ENCODE results near the gene GAP43.

GAP43 gene

DNA sequence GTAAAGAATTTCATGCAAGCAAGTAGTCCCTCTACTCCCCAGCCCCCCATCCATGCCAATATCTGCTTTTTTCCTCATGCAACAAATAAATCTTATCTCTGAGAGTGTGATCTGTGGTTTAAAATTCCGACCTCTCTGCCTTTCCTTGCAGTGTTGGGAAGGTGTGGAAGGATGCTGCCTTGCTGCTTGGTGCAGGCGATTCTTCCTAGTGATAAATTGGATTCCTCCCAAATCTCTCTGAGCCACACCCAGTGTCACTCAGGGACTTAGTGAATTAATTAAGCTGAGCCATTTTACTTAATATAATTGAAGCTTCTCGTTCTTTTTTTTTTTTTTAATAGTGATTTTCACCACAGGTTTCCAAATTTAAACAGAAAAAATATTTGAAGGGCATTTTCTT is 3.4 kb downstream of the GAP43 start:
- DNase-seq (ENCODE audit: extremely low spot score, insufficient read length, low read depth) (no peak), FAIRE-seq (no peak)

DNA sequence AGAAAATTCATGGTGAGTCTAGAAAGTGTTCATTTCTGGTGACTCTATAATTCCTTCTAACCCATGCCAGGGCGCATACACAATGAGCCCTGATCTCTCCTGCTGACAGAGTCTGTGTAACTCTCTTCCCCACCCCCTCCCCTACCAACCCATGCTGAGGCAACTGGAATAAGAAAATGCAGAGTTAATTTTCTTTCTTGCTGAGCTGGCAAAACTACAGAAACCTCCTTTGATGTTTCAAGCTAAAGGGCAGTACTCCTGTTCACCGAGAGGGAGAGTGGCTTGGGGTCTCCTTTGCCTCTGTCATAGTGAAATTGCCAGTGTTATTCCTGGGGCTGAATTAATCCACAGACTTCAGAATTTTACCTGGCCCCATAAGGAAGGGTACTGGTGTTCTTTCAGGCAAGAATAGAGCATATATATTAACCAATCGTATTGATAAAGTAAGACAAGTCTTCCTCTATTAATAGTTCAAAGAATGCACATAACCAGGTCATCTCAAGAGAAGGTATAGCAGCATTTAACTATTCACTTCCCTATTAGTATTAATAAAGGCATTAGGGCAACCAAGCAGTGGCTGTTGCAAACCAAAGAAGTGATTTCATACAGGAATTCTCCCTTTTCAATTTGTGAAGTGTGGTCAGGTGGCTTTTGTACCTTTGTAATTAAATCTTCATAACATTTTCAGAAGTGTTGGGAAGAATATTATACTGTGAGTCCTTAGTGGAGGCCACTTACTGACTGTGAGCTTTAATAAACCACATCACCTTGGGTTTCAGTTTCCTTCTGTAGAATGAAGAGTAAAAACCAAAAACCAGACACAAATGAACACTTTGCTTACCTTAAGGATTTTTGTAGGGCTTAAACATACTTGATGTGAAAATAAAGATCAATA is 4.1 kb downstream of the GAP43 start:
- peak; percentile 62 for FAIRE-seq
- peak; percentile 2 for DNase-seq (ENCODE audit: extremely low spot score, insufficient read length, low read depth)

DNA sequence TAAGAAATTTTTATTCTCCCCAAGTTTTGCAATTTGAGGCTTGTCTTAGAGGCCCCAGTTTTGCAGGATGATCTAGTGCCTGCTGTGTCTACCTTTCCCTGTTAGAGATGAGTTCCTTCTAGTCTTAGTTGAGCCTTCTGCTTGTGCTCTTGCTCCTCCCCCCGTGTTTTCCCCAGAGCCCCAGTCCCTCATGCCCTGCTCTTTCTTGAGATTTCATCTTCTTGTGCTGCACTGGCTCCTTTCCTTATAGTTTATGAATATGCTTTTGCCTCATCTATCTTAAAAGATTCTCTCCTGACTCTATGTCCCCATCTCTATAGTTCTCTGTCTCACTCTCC is 4.7 kb downstream of the GAP43 start:
- FAIRE-seq: no peak
- no peak for DNase-seq (ENCODE audit: extremely low spot score, insufficient read length, low read depth)

DNA sequence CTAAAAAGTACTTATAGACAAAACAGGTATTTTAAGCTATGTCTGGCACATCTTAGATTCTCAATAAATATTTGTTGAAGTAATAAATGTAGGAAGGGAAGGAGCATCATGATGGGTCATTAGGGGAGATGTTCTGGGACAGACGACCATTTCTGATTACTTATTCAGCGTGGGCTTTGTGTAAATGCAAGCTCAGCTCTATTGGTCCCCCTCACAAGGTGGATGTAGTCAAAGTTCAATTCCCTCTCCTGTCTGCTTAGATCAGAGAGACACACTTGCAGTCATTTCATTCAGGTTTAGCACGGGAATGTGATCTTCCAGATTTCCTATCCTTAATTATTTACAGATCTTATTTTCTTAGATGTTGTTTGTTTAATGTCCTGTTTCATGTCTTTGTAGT is 7.5 kb downstream of the GAP43 start:
- no peak for DNase-seq (ENCODE audit: extremely low spot score, insufficient read length, low read depth)

DNA sequence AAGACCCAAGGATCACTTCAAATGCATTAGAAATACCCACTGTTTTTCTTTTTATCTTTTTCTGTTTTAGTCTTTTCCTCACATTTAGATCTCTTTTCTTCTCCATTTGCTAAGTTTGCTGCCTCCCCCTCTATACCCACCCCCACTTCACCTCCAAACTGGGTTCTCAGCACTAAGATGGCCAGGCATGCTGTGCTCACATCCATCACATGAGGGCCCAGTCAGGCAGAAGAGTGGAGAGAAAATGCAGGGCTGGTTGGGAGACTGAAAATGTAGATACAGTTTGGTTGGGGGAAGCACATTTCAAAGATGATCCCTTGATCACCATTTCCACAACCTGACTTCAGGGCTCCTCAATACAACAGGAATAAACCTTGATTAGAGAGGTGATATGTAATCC is 8.7 kb downstream of the GAP43 start:
- FAIRE-seq (no peak), DNase-seq (ENCODE audit: extremely low spot score, insufficient read length, low read depth) (no peak)

More for the DNA sequence above, 7.5 kb downstream of the GAP43 start:
- FAIRE-seq: no peak

DNA sequence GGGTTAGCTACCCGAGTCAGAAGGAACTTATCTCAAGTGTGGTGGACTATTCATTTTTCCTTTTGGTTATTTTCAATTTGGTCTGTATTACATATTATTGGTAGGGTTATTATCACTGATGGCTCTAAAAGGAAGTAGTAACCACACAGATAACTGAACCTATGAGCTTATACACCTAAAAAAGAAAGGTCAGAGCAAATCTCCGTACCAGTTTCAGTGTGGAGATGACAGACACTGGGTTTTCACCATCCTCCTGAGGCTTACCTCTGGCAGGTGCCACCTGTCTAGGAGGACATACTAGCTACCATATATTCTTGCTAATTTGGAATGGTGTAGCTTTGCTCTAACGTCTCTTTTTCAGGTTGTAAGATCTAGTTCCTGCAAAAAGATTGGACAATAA is 10.2 kb downstream of the GAP43 start:
- no peak for DNase-seq (ENCODE audit: extremely low spot score, insufficient read length, low read depth)

DNA sequence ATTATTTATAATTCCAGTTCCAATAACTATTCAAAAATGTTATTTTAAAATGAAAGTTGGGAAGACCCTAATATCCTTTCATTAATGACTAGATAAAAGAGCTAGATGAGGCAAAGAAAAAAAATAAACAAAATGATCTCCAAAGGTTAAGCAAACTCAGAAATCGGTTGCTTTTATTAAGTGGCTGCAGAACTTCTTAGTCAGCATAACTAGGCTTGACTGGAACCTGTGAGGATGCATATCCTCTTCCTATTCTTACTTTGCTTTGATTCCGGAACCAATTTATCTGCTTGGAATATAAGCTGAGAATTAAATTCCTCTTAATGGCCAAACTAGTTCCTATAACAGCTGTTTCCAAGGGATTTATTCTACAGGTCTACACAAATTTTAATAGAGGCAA is 10.7 kb downstream of the GAP43 start:
- DNase-seq (ENCODE audit: extremely low spot score, insufficient read length, low read depth) (no peak), FAIRE-seq (no peak)

More for the DNA sequence above, 10.2 kb downstream of the GAP43 start:
- no peak for FAIRE-seq

DNA sequence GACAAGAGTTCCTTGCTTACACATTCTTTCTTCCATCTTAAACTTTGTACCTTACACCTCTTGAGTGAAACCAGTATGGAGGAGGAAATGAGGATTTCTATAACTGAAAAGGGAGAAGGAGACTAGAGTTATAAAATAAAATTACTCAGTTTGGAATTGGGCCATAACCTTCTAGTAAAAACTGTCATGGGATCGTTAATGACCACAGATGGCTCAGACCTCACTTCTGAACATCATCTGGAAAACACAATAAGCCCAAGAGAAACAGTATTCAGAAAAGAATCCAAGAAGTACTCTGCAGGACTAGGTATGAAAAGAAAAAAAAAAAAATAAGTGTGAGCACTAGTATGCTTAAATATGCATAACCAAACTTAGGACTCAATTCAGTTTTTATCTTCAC is 12.1 kb downstream of the GAP43 start:
- DNase-seq (ENCODE audit: extremely low spot score, insufficient read length, low read depth): no peak
- FAIRE-seq: no peak

DNA sequence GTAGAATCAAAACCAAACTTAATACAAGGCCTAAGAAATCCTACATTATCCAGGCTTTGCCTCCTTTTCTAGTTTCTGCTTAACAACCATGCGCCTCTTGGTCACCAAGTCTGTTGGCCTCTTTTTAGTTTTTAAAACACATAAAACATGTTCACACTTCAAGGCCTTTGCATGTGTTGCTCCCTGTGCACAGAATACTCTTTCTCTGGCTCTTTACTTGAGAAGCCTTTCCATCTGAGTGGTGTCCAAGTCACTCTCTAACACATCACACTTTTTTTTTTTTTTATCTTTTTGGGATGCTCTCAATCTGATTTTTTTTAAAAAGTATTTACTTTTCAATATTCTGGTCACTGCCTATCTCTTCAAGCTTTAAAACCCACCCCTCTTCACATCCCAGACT is 14.9 kb downstream of the GAP43 start:
- DNase-seq (ENCODE audit: extremely low spot score, insufficient read length, low read depth): no peak
- no peak for FAIRE-seq

DNA sequence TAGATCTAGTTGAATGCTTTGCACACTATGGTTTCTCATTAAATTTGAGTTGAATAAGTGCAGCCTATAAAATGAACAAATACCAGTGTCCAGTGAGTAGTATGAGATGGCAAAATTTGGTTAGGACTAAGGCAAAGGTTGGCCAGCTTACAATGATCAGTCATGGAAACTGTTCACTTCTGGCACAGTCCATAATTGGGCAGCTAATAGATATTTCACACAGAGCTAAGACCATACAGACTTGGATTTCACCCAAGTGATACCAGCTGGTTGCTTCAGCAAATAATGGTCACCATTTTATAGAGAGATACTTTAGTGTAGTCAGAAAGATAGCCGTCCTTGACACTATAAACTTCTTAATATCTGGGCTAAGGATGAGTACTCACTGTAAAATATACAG is 15.7 kb downstream of the GAP43 start:
- DNase-seq (ENCODE audit: extremely low spot score, insufficient read length, low read depth) (no peak), FAIRE-seq (no peak)

DNA sequence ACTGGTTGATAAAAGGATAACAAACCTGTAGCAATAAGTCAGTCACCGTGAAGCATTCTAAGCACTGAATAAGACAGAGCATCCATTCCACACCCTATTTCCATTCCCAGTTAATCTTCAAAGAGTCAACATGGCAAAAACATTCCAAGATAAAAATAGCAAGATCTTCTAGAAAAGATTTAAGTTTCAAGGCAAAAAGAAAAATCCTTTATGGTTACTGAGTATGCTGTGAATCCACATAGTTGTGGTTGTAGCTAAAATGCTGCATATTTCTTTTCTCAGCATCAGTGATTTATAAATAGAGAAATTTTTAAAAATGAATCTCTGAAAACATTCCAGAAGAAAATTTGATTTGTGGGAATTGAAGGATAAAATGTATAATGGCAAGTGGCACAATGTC is 21.1 kb downstream of the GAP43 start:
- DNase-seq (ENCODE audit: extremely low spot score, insufficient read length, low read depth) (no peak), FAIRE-seq (no peak)

DNA sequence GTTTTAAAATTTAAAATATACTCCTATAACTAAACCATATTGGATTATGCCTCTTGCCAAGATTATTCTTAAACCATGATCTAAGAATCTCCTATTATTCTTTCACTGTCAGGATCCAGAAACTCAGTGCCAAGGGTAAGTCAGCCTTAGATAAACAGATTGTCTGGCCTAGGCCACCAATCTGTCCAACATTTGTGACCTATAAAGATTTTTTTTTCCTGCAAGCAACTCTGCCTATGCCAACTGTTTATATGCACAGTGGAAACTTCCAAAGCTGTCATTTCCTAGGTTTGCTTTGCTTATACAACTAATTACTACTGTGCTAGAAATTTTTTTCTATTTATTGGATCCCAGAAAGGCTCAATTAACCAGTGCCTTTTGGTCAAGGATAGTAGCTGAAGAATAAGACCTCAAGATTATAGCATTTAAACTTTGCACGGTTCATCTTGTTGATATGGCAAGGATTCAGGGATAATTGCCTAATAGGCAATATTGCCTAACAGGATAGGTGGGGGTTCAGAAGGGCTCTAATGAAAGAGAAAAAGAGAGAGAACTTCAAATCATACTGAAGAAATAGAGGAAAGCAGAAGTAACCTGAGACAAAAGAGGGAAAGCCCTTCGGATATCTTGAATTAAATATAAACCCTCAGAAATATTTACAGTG is 22.8 kb downstream of the GAP43 start:
- no peak for DNase-seq (ENCODE audit: extremely low spot score, insufficient read length, low read depth)
- FAIRE-seq: no peak

DNA sequence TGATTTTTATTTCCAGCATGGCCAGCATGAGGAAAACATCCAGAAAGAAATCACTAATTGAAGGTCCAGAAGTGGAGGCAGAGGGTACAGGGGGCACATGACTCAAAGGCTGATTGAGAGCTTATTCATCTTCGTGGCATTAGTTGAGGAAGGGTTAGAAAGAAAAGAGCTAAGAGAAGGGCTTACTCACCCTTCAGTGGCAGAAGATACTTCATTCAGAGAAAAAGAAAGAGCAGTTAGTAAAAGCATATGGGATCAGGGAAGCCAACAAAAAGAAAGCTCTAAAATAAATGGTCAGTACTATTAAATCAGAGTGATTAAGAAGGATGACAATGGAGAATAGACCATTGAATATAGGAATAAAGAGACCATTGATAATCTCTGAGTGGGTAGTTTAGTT is 25.2 kb downstream of the GAP43 start:
- FAIRE-seq: no peak
- DNase-seq (ENCODE audit: extremely low spot score, insufficient read length, low read depth): no peak

DNA sequence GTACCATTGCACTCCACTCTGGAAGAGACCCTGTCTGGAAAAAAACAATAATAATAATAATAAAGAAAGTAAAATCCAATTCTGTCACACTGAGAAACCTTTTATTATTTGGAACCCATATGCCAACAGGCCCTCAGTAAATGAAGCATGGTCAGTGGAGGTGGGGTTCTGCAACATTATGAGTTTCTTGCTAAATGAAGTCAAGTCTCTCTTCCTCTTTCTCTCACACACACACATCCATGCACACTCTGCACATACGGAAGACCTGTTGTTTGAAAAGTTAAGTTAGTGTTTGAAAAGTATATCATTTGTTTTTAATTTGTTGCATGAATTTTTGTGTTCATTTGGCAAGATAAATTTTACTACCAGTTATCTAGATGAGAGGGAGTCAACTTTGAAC is 27.8 kb downstream of the GAP43 start:
- FAIRE-seq (peak; percentile 64), DNase-seq (ENCODE audit: extremely low spot score, insufficient read length, low read depth) (no peak)

DNA sequence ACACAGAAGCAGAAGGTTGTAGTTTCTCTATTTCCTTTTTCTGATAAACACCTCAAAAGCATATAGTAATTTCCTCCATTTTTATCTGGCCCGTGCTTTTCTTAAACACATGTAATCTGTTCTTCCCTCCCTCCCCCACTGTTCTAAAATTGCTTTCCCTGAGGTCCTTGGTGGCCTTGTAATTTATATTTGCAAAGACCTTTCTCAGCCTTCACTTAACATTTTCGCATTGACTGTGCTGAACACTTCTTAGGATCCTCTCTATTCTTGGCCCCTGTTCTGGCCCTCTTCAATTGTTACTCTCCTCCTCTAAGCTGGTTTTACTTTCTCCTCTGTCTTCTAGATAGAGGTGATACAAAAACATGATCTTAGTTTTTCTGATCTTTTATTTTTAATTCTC is 28.3 kb downstream of the GAP43 start:
- DNase-seq (ENCODE audit: extremely low spot score, insufficient read length, low read depth): no peak
- peak; percentile 36 for FAIRE-seq

DNA sequence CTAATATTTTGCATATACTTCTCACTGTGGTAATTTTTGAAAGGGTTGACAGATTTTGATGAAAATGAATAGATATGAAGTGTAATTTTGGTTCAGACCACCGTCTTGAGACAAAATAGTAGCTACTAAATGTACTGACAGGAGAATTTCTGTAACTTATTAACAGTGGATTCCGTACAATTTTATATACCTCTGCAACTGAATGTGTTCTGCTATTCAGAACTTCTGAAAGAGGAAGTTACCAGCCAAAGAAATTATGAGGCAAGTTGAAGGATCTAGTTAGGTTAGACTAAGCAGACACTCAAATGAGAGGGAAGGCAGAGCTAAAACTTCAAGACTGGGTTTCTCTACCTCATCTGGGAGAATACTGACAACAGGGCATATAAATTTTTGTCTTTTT is 29.4 kb downstream of the GAP43 start:
- peak; percentile 81 for FAIRE-seq

DNA sequence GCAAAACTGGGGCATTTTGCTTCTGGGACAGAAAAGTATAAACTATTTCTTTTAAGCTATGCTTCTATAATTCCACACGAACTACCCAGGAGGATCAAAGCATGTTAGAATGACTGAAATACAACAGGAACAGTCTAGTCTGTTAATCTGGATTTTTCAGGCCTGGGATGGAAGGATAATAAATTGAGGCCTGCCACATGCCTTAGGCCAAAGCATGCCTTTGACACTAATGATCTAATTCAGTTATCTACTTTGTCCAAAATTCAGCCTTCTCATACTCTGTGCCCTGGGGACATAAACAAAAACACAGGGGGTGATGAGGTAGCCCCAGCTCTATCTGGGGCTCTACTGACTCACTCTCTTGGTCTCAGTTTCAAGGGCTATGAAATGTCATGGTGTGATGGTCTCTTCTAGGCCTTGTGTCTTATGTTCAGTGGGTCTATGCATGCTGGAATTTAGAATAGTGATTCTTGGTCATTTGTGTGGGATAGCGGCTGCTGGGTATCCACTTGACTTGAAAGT is 32.5 kb downstream of the GAP43 start:
- DNase-seq (ENCODE audit: extremely low spot score, insufficient read length, low read depth) (no peak), FAIRE-seq (no peak)

More for the DNA sequence above, 29.4 kb downstream of the GAP43 start:
- DNase-seq (ENCODE audit: extremely low spot score, insufficient read length, low read depth): no peak

DNA sequence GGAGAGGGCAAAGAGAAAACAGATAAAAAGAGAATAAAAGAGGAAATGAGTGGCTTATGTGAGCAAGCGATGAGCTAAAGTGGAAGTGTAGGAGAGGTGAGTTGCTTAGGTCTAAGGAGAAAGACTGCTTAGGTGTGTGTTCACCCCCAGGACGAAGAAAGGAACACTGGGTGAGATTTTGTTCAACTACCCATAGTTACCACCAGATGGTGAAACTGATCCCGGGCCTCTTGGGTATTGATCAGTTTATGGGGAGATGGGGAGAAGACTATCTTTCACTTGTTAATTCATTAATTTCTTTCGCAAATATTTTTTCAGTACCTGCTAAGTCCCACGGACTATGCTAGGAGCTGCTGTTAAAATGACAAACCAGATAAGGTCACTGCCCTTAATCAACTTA is 33.9 kb downstream of the GAP43 start:
- FAIRE-seq (no peak), DNase-seq (ENCODE audit: extremely low spot score, insufficient read length, low read depth) (no peak)

DNA sequence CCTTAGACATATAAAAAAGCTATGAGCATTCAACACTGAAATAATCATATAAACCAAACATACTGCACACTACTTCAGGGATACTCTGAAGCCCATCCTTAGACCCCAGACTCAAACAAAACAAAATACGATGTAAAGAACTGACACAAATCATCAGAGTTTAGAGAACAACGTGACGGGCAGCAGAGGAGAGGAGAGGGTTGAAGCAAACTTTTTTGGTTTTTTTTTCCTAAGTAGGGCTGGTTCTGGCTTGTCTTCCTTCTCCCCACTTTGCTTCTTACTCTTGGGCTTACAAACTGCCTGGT is 34.7 kb downstream of the GAP43 start:
- no peak for FAIRE-seq

DNA sequence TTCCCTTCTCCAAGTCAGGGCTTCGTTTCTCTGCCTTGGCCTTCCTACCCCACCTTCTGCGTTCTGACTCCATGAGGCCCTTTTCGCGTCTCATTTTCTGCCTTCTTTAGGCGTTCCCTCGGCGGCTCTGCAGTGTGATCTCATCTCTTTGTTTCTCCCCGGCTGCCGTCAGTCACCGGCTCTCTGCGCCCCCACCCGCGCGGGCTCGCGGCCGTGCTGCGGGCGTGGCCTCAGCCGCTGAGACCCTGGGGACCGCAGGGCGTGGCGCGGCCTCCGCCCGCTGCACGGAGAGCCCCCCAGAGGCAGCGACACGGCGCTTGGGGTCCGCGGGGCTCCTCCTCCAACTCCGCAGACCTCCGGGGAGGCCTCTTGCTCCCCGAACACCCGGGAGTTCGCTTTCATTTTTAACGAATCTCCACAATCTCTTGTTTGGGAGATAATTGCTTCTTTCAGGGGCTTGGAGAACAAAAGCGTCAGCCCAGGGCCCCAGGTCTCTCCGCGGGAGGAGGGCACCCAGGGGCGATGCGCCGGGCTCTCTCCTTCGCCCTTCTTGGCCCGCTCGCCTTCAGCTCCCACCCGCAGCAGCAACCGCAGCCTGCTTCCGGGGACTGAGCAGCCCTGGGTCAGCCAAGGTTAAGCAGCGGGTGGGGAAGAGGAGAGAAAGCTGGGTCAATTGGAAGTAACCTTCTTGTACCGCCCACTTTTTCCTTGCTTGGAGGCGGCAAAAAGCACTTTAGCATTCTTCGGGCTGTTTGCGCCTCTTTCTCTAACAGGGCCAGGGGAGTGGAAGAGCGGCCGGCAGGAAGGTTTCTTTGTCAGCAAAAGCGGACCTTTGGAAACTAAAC is 35.2 kb downstream of the GAP43 start:
- DNase-seq (ENCODE audit: extremely low spot score, insufficient read length, low read depth) (peak; percentile 38), FAIRE-seq (peak; percentile 83)

More for the DNA sequence above, 34.7 kb downstream of the GAP43 start:
- no peak for DNase-seq (ENCODE audit: extremely low spot score, insufficient read length, low read depth)

All from GM18507 (cell line).